NCI-H446 treated with DMSO at 0.1 percent for 48 hours (cell line): ENCODE results near the gene MROH2A.

ENCODE experiments used
- DNase-seq: peaks from one replicate; lab custom pipeline; 2025; lab: John Stamatoyannopoulos, UW

The MROH2A gene

GRCh38 chr2:233819884-233820773 is 42.0 kb downstream of the MROH2A start:
- DNase-seq, result no peak

GRCh38 chr2:233820774-233821105 is 42.6 kb downstream of the MROH2A start:
- no peak for DNase-seq

- no peak for DNase-seq
Measured at GRCh38 chr2:233821196-233821595, 43.1 kb downstream of the MROH2A start.

GRCh38 chr2:233821709-233822100 is 43.6 kb downstream of the MROH2A start:
- DNase-seq, result no peak

GRCh38 chr2:233822101-233822771 is 44.1 kb downstream of the MROH2A start:
- no peak for DNase-seq

GRCh38 chr2:233822781-233823730 is 44.9 kb downstream of the MROH2A start:
- no peak for DNase-seq

- no peak for DNase-seq
Measured at GRCh38 chr2:233823731-233824121, 45.6 kb downstream of the MROH2A start.

- no peak for DNase-seq
Measured at GRCh38 chr2:233824373-233824772, 46.2 kb downstream of the MROH2A start.

- DNase-seq, result no peak
Measured at GRCh38 chr2:233828546-233829192, 50.5 kb downstream of the MROH2A start.

GRCh38 chr2:233829193-233830110 is 51.3 kb downstream of the MROH2A start:
- DNase-seq, result no peak

- no peak for DNase-seq
Measured at GRCh38 chr2:233830111-233830802, 52.1 kb downstream of the MROH2A start.

GRCh38 chr2:233831011-233831721 is 53.0 kb downstream of the MROH2A start:
- no peak for DNase-seq

- DNase-seq, result no peak
Measured at GRCh38 chr2:233831861-233832260, 53.7 kb downstream of the MROH2A start.

- no peak for DNase-seq
Measured at GRCh38 chr2:233832414-233832813, 54.3 kb downstream of the MROH2A start.

GRCh38 chr2:233832869-233833311 is 54.8 kb downstream of the MROH2A start:
- no peak for DNase-seq

GRCh38 chr2:233833345-233833744 is 55.2 kb downstream of the MROH2A start:
- DNase-seq, result no peak

GRCh38 chr2:233835230-233836186 is 57.4 kb downstream of the MROH2A start:
- no peak for DNase-seq

- DNase-seq, result no peak
Measured at GRCh38 chr2:233836359-233836758, 58.2 kb downstream of the MROH2A start.
